Left lung (tissue), 10 donors: ENCODE results near the gene FBXL7. TPM values are rescaled to one million over a fixed set of nuclear protein-coding genes. Genes with fewer than 3 reads are reported as not detected.

Source experiments
- ATAC-seq: fragments of 200-7000 bp; cut with Tn5 transposase; one replicate; pipeline ENCODE4 v1.9.1; 2020; ENCODE audit warnings: moderate library complexity
- DNase-seq, 4 donors: peaks; one replicate each; pipeline ENCODE4 v3.0.0-alpha.2; 2013 to 2020
- H3K27ac ChIP-seq, 2 donors: fragments of 200-600 bp; sonication (generic) in 1 of 2; one replicate each; pipeline versions ENCODE4 v1.5.0 to v1.8.0; 2020 to 2021
- H3K27me3 ChIP-seq, 2 donors: fragments of 200-600 bp; sonication (generic) in 1 of 2; one replicate each; pipeline versions ENCODE4 v1.5.0 to v1.8.0; 2020 to 2021
- H3K36me3 ChIP-seq, 2 donors: fragments of 200-600 bp; sonication (generic) in 1 of 2; one replicate each; pipeline versions ENCODE4 v1.5.0 to v1.8.0; 2020 to 2021
- H3K4me1 ChIP-seq, 2 donors: fragments of 200-600 bp; one replicate each; pipeline ENCODE4 v1.8.0; 2021
- H3K4me3 ChIP-seq, 2 donors: fragments of 200-600 bp; sonication (generic) in 1 of 2; one replicate each; pipeline versions ENCODE4 v1.5.0 to v1.8.0; 2020 to 2021; ENCODE audit warnings: mild to moderate bottlenecking in 1 of 2
- H3K9me3 ChIP-seq, 2 donors: fragments of 200-600 bp; sonication (generic) in 1 of 2; one replicate each; pipeline versions ENCODE4 v1.5.0 to v1.8.0; 2020 to 2021
- intact Hi-C, 2 donors: fragments of 100-400 bp; cut with DNase I; formaldehyde crosslinking; loops; one replicate each; pipeline versions ENCODE4 v1.11.2 to v1.14.2; 2022
- polyA plus RNA-seq, 6 donors: library from polyadenylated mRNA; unstranded; fragments of 120-200 nt; gene quantifications; one replicate each; pipeline ENCODE4 v1.2.1, GENCODE V29; 2013; ENCODE audit not compliant: insufficient read length in 6 of 6
- total RNA-seq, 2 donors: library from RNA; stranded (reverse); fragmentation: NEBNext Ultra II Directional; extraction: Animal tissue kit (Norgen Biotek cat#: 25700); gene quantifications; one replicate each; pipeline ENCODE4 v1.2.1, GENCODE V29; 2021
- TF ChIP-seq, protein P1 (sequence below), 2 donors: fragments of 200-600 bp; sonication (generic) in 1 of 2; IDR thresholded peaks; one replicate each; pipeline versions ENCODE4 v1.5.0 to v1.8.0; 2021; ENCODE audit warnings: antibody characterized with exemption in 2 of 2
- donor health status: DM: no; HTN: yes; CAD: no.
- donor health status: DM: no; HTN: no; CAD: no.

FBXL7 gene
- total and polyA plus RNA-seq, 8 donors, result 12.0 to 32.4 (median 28.1) TPM

GRCh38 chr5:15621094-15621493 is 121.1 kb downstream of the FBXL7 start:
- Histone ChIP-seq H3K4me3 (no peak overlapping the region), H3K9me3 (no peaks in the 10 kb centered on the region), H3K27ac (no peak overlapping the region), H3K36me3 (no peaks in the 10 kb centered on the region), H3K27me3 (no peaks in the 10 kb centered on the region), H3K4me1 (no peaks in the 10 kb centered on the region)
- no peak for ATAC-seq
- intact Hi-C loops, result no loop called here
- TF ChIP-seq, protein P1, sequence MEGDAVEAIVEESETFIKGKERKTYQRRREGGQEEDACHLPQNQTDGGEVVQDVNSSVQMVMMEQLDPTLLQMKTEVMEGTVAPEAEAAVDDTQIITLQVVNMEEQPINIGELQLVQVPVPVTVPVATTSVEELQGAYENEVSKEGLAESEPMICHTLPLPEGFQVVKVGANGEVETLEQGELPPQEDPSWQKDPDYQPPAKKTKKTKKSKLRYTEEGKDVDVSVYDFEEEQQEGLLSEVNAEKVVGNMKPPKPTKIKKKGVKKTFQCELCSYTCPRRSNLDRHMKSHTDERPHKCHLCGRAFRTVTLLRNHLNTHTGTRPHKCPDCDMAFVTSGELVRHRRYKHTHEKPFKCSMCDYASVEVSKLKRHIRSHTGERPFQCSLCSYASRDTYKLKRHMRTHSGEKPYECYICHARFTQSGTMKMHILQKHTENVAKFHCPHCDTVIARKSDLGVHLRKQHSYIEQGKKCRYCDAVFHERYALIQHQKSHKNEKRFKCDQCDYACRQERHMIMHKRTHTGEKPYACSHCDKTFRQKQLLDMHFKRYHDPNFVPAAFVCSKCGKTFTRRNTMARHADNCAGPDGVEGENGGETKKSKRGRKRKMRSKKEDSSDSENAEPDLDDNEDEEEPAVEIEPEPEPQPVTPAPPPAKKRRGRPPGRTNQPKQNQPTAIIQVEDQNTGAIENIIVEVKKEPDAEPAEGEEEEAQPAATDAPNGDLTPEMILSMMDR (IDR thresholded peaks at IDR 0.05), result no peak
- DNase-seq, result no peak

- intact Hi-C loops, result no loop called here
- Histone ChIP-seq H3K36me3 (no peaks in the 10 kb centered on the region), H3K27me3 (no peaks in the 10 kb centered on the region), H3K4me1 (no peaks in the 10 kb centered on the region), H3K27ac (no peak overlapping the region), H3K4me3 (no peak overlapping the region), H3K9me3 (no peaks in the 10 kb centered on the region)
- TF ChIP-seq, protein P1 (IDR thresholded peaks at IDR 0.05), result no peak
- DNase-seq, result no peak
- no peak for ATAC-seq
Measured at GRCh38 chr5:15623794-15624193, 123.8 kb downstream of the FBXL7 start.

DNA sequence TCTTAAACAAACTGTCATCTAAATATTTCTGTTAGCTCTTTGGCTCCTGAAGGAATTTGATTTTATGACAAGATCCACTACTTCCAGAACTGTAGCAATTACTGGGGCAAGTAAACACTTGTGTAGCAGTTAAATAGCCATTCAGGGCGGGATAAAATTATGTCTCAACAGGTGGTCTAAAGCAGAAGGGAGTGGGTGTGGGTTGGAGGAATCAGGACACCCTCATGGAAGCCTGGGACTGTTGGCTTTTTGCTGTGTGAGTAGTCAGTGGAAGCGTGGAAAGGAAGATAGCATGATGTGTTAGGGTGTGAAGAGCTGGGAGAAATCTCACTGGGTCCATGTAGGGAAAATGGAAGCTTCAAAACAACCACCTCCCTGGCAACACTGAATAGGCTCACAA is 127.1 kb downstream of the FBXL7 start:
- intact Hi-C loops, result no loop called here
- Histone ChIP-seq H3K27me3 (no peaks in the 10 kb centered on the region), H3K36me3 (no peaks in the 10 kb centered on the region), H3K9me3 (no peaks in the 10 kb centered on the region), H3K27ac (no peak overlapping the region), H3K4me1 (no peaks in the 10 kb centered on the region), H3K4me3 (no peak overlapping the region)
- ATAC-seq, result no peak
- no peak for DNase-seq
- TF ChIP-seq, protein P1 (IDR thresholded peaks at IDR 0.05), result no peak

GRCh38 chr5:15627647-15628046 is 127.7 kb downstream of the FBXL7 start:
- no peaks in the 10 kb centered on the region for H3K27me3 ChIP-seq
- TF ChIP-seq, protein P1 (IDR thresholded peaks at IDR 0.05), result no peak
- H3K4me1 ChIP-seq, result no peaks in the 10 kb centered on the region
- no peaks in the 10 kb centered on the region for H3K9me3 ChIP-seq
- no peak overlapping the region for H3K4me3 ChIP-seq
- intact Hi-C loops, result no loop called here
- DNase-seq (no peak), ATAC-seq (no peak)
- H3K36me3 ChIP-seq, result no peaks in the 10 kb centered on the region
- H3K27ac ChIP-seq, result no peak overlapping the region

DNA sequence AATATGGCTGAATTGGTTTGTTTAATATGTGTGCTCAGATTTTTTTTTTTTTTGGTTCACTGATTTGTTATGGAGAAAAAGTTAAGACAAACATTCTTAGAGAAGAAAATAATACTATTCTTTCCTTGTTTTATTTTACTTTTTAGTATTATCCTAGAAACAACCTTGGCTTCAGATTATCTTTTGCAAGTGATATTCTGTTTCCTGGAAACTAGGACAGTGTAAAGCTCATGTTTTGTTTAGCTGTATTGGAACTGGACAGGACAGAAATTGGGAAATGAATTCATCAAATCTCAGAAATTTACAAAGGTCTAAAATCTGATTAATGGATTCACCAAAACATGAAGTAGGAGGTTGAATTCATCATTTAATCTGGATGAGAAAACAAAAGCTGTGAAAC is 130.5 kb downstream of the FBXL7 start:
- no peaks in the 10 kb centered on the region for H3K9me3 ChIP-seq
- intact Hi-C loops, result no loop called here
- no peaks in the 10 kb centered on the region for H3K36me3 ChIP-seq
- H3K27ac ChIP-seq, result no peak overlapping the region
- ATAC-seq (no peak), DNase-seq (no peak)
- H3K4me1 ChIP-seq, result no peaks in the 10 kb centered on the region
- no peaks in the 10 kb centered on the region for H3K27me3 ChIP-seq
- no peak overlapping the region for H3K4me3 ChIP-seq
- TF ChIP-seq, protein P1 (IDR thresholded peaks at IDR 0.05), result no peak
